Measurements from ENCODE around the gene PTRH2.

Gene PTRH2

DNA sequence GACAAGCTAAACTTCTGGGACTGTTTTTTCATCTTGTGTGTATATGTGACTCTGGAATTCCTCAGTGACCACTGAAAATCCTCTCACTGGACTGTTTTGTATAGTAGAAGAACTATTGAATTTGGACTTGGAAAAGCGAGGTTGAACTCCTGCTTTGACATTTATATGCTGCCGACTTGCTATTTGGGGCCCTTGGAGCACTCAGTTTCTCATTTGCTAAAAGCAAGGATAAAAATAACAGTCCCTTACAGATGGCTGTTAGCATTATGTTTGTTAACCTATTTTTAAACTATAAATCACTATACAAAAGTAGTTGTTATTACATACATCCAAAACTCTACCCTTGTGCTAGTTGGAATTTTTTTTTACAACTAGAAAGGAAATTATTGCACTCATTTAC lies 9.2 kb upstream of the PTRH2 start:
- DNase-seq, result no peak

DNA sequence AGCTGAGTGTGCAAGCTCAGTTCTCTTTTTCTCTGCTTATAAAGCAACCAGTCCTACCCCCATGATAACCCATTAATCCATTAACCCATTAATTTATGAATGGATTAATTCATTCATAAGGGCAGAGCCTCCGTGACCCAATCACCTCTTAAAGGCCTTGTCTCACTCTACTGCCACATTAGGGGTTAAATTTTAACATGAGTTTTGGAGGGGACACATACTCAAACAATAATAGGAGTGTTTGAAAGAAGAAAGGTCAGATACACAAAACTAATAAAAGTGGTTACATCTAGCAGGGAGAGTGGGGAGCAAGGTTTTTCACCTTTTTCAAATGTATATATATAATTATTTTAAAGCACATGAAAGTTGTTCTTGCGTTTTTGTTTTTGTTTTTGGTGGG lies 7.0 kb upstream of the PTRH2 start:
- DNase-seq, result no peak

- DNase-seq, result no peak
Measured at GRCh38 chr17:59712862-59713261, 5.6 kb upstream of the PTRH2 start.

- DNase-seq, result no peak
Measured at GRCh38 chr17:59711936-59712335, 4.7 kb upstream of the PTRH2 start.

DNA sequence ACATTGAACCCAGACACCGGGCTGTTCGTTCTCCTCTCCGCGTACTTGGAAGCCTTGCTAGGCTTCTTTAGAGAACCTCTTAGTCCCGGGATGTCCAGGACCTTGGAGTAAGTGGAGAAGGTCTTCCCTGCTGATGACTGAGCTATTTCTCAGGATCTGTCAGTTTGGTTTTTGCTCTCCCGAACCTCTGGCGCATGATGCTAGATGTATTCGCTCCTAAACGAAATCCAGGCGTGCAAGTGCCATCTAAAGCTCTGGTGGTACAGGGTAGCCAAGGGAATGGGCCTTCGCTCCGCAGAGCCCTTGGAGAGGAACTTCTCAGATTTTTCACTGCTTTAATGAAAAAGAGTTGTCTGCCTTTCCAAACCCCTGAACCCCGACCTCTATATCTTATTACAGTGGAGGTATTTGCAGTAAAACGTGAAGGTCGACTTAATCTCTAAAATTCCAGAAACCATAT lies 771 bp upstream of the PTRH2 start:
- DNase-seq, result no peak

- no peak for DNase-seq
Measured at GRCh38 chr17:59702304-59702703, 4.9 kb downstream of the PTRH2 start.

- no peak for DNase-seq
Measured at GRCh38 chr17:59699786-59700185, 7.4 kb downstream of the PTRH2 start.

GRCh38 chr17:59699218-59699617 lies 8.0 kb downstream of the PTRH2 start:
- DNase-seq, result no peak

DNA sequence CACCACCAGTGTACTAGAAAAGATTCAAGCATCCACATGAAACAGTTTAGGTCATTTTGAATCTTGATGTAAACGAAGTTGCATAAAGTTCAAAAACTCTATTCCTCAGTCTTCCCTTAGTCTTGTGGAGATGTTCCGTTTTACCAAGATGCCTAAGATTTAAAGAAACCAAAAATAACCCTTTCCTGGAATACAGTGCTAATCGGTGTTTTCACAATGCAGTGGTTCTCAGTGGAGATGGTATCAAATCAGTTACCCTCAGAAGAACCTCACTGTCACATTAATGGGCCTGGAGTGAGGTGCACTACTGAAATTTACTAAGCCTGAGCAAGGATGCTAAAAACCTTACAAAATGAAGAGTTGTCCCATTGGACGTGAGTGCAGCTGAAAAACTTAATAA lies 9.1 kb downstream of the PTRH2 start:
- DNase-seq, result no peak

DNA sequence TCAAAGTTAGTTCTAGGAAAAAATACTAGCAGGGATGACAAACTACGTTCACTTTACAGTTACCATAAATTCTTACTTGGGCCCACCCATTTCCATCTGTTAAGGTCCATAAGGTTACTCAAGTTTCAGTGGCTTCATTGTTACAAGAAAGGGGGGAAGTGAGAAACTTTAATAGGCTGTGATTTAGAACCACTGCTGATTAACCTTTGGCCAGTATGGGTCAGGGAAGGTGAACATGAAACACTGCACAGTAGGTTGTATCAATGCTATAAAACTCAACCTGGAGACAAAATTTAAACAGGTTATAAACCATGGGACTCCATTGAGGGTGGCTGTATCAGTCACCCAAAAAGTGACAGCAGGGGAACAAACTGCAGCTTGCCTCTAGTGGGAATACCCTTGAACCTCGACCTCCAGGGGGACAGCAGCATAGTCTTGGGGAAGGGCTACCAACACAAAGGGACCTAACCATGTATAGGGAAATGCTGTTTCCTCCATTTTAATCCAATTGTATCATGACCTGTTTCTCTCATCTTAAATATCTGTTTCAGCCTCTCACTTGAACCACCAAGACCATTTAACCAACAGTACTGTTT lies 10.4 kb downstream of the PTRH2 start:
- DNase-seq, result no peak

DNA sequence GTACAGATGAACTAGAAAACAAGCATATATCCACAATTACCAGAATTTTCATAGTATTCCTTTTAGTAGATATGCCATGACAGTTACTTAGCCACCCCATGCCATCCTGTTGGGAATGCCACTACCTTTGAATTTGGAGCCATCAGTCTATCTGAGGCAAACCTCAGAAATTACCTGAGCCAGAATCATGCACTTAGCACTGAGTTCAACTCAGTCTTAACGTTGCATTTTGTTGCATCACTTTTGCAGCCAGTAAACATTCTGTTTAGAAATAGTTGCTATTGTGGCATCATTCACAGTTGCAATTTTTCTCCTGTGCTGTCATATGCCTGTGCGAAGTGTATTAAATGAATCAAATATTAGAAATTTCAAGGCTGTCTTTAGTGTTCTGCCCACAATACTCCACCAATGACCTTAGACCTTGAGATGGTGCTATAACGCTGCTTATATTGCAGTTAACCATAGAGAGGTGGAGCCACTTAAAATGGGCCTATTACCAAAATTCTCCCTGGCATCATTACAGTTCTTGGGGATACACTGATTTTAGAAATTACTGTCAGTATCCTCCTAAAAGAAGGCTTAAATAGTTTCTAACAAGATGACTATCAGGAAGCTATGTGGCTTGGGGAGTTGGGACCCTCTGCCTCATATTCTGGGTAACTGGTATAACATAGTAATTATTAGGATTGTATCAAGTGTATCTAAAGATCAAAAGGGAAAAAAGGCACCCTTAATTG lies 11.1 kb downstream of the PTRH2 start:
- DNase-seq, result no peak

DNA sequence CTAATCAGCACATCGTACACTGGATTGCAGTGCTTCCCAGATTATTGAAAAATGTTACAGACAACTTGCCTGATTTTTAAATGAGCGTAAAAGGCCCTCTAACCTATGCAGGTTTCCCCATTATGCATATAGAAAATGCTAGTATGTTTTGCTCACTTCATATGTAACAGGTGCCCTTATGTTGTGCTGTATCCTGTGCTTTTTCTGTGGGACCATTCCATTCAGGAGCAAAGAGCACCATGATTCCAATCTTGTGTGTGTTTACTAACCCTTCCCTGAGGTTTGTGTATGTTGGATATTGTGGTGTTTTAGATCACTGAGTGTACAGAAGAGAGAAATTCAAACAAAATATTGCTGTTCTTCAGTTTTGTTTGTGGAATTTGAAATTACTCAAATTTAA lies 12.9 kb downstream of the PTRH2 start:
- DNase-seq, result no peak

GRCh38 chr17:59693582-59693981 lies 13.6 kb downstream of the PTRH2 start:
- no peak for DNase-seq

- no peak for DNase-seq
Measured at GRCh38 chr17:59688496-59688895, 18.7 kb downstream of the PTRH2 start.

GRCh38 chr17:59688008-59688407 lies 19.2 kb downstream of the PTRH2 start:
- DNase-seq, result no peak

GRCh38 chr17:59684967-59685366 lies 22.3 kb downstream of the PTRH2 start:
- no peak for DNase-seq

DNA sequence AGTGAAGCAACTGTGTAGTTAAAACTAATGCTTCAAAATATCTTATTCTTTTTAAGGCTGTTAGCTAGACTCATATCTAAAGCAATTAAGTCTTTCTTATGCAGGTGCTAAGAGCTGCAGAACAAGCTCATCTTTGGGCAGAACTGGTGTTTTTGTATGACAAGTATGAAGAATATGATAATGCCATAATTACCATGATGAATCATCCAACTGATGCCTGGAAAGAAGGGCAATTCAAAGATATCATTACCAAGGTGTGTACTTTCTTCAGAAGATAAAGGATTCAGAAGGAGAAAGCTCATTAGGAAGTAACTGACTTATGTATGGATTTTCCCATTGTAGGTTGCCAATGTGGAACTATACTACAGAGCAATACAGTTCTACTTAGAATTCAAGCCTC lies 23.9 kb downstream of the PTRH2 start:
- no peak for DNase-seq

GRCh38 chr17:59680314-59680713 lies 26.9 kb downstream of the PTRH2 start:
- no peak for DNase-seq

- no peak for DNase-seq
Measured at GRCh38 chr17:59678918-59679317, 28.3 kb downstream of the PTRH2 start.

DNA sequence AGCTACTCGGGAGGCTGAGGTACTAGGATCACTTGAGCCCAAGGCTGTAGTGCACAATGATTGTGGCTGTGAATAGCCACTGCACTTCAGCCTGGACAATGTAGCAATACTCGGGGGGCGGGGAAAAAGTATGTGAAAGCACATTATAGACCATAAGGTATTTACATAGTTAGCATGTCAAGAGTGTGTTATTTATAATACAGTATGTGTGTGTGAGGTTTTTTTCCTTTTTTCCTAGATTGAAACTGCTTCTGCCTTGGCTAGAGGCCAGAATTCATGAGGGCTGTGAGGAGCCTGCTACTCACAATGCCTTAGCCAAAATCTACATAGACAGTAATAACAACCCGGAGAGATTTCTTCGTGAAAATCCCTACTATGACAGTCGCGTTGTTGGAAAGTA lies 30.5 kb downstream of the PTRH2 start:
- DNase-seq, result no peak

DNA sequence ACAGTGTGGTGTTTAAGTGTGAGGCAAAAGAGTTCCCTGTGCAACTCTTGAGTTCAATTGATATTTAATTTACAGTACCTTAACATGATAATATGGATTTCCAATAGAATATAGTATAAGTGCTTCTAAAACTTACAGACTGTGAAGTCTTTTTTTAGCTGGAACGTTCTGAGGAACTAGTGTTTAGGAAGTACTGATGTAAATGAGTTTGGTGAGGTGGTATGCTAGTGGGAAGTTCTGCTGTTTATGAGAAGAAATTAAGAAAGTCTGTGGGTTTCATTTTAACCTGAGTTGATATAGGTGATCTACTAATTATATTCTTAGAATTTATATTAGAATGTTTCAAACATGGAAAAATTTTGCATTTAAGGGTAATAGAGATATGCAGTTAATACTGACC lies 32.0 kb downstream of the PTRH2 start:
- no peak for DNase-seq

GRCh38 chr17:59671386-59671785 lies 35.8 kb downstream of the PTRH2 start:
- DNase-seq, result no peak

DNA sequence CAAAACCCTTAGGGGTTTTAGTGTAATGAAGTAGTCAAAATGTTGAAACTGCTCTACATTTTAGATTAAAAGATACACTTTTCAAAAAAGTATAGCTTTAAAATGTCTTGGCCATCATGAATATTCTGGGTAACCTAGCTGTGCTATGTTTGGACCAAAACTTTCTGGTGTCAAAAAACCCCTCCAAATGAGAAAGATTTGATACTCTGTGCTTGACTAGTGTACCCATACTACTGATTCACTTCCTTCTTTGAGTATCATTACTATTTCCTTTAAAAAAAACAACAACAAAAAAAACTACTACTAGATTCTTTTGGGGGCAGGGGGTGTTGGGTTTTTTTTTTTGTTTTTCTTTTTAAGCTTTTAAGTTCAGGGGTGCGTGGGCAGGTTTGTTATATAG lies 37.3 kb downstream of the PTRH2 start:
- no peak for DNase-seq

DNA sequence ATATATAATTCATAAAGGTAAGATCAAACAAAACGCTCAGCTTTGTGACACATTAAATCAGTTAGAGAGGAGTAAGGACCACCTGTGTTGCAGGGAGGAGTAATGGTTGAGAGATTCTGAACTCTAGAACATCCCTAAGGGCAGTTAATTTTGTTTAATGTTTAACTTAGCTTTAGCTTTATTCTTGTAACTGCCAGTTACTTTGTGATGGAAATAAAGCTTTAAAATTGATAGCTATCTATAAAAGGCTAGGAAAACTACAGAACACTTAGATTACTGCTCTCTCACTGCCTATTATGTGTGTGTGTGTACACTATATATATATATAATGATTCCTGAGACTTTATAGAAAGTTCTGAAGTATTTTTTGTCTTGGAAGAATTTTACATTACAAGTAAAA lies 37.8 kb downstream of the PTRH2 start:
- no peak for DNase-seq

DNA sequence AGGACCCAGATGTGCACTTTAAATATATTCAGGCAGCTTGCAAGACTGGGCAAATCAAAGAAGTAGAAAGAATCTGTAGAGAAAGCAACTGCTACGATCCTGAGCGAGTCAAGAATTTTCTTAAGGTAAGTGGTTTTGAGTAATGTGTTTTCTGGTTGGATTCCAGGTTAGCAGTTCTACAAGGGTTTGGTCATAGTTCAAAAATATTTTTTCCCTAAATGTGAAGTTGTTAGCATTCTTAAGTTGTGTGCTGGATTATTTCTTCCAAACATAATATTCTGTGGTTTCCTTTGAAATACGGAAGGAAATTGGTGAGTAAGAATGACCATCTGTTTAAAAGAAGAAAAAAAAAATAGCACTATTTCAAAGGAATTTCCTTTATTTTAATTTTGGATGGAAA lies 38.4 kb downstream of the PTRH2 start:
- no peak for DNase-seq

All from activated gamma-delta T cell treated with Interleukin-2 at 50 U/mL for 16 hours (primary cell).